H9 (cell line): ENCODE measurements around the gene SRP54. TPM values are rescaled to one million over a fixed set of nuclear protein-coding genes. Genes with fewer than 3 reads are reported as not detected.

Experiments used
- DNase-seq: peaks from one replicate; pipeline ENCODE4 v3.0.0-alpha.2; 2017
- H2AFZ ChIP-seq: one replicate; pipeline ENCODE4 v1.6.1; 2013; ENCODE audit warnings: mild to moderate bottlenecking, low read length, control low read depth, moderate library complexity
- H2AK5ac ChIP-seq: 2 replicates; pipeline ENCODE4 v1.6.1; 2013; ENCODE audit warnings: low read length, control low read depth, mixed read lengths; ENCODE audit not compliant: insufficient read length
- H2BK120ac ChIP-seq: one replicate; pipeline ENCODE4 v1.6.1; 2013; ENCODE audit warnings: low read depth, mild to moderate bottlenecking, low read length, control low read depth, inconsistent platforms; ENCODE audit not compliant: poor library complexity, severe bottlenecking
- H2BK12ac ChIP-seq: 2 replicates; pipeline ENCODE4 v1.6.1; 2013; ENCODE audit warnings: low read length, control low read depth, mixed read lengths, low read depth; ENCODE audit not compliant: insufficient read length
- H2BK15ac ChIP-seq: 2 replicates; pipeline ENCODE4 v1.6.1; 2013; ENCODE audit warnings: low read depth, low read length, control low read depth
- H2BK20ac ChIP-seq: one replicate; pipeline ENCODE4 v1.6.1; 2013; ENCODE audit warnings: low read depth, mild to moderate bottlenecking, low read length, control low read depth, inconsistent platforms; ENCODE audit not compliant: poor library complexity, severe bottlenecking
- H2BK5ac ChIP-seq: 2 replicates; pipeline ENCODE4 v1.6.1; 2013; ENCODE audit warnings: low read length, control low read depth, mixed read lengths; ENCODE audit not compliant: insufficient read length
- H3K14ac ChIP-seq: 2 replicates; pipeline ENCODE4 v1.6.1; 2013; ENCODE audit warnings: low read length, control low read depth; ENCODE audit not compliant: insufficient read depth
- H3K18ac ChIP-seq: 2 replicates; pipeline ENCODE4 v1.6.1; 2013; ENCODE audit warnings: low read depth, mild to moderate bottlenecking, mixed read lengths, low read length, control low read depth; ENCODE audit not compliant: insufficient read length
- H3K23ac ChIP-seq: 2 replicates; pipeline ENCODE4 v1.6.1; 2013; ENCODE audit warnings: low read length, control low read depth, mixed read lengths, low read depth; ENCODE audit not compliant: insufficient read length
- H3K23me2 ChIP-seq: 2 replicates; pipeline ENCODE4 v1.6.1; 2013; ENCODE audit warnings: low read depth, mild to moderate bottlenecking, mixed read lengths, low read length, control low read depth; ENCODE audit not compliant: insufficient read length, poor library complexity, severe bottlenecking
- H3K27ac ChIP-seq: 2 replicates; pipeline ENCODE4 v1.5.1; 2013; ENCODE audit warnings: low read length, control low read depth, mixed read lengths, low read depth; ENCODE audit not compliant: insufficient read length
- H3K27me3 ChIP-seq: 2 replicates; pipeline ENCODE4 v1.6.1; 2013; ENCODE audit warnings: low read length, control low read depth, inconsistent platforms; ENCODE audit not compliant: insufficient read depth
- H3K4ac ChIP-seq: 2 replicates; pipeline ENCODE4 v1.6.1; 2013; ENCODE audit warnings: low read depth, mild to moderate bottlenecking, control low read depth, inconsistent platforms, low read length, moderate library complexity
- H3K4me1 ChIP-seq: 2 replicates; pipeline ENCODE4 v1.6.1; 2013; ENCODE audit warnings: low read length, control low read depth, inconsistent platforms; ENCODE audit not compliant: insufficient read depth
- H3K4me2 ChIP-seq: 2 replicates; pipeline ENCODE4 v1.6.1; 2013; ENCODE audit warnings: low read length, control low read depth, mixed read lengths; ENCODE audit not compliant: insufficient read length, insufficient read depth
- H3K56ac ChIP-seq: 2 replicates; pipeline ENCODE4 v1.6.1; 2013; ENCODE audit warnings: low read depth, mild to moderate bottlenecking, mixed read lengths, low read length, control low read depth; ENCODE audit not compliant: insufficient read length
- H3K79me1 ChIP-seq: 2 replicates; pipeline ENCODE4 v1.6.1; 2013; ENCODE audit warnings: low read depth, mild to moderate bottlenecking, moderate library complexity, low read length, control low read depth, inconsistent platforms; ENCODE audit not compliant: insufficient read depth, poor library complexity, severe bottlenecking
- H3K79me2 ChIP-seq: 2 replicates; pipeline ENCODE4 v1.6.1; 2013; ENCODE audit warnings: low read length, control low read depth, inconsistent platforms; ENCODE audit not compliant: insufficient read depth
- H3K9ac ChIP-seq: 2 replicates; pipeline ENCODE4 v1.6.1; 2013; ENCODE audit warnings: low read length, control low read depth, mixed read lengths; ENCODE audit not compliant: insufficient read length; ENCODE audit errors: extremely low read depth
- H3K9me3 ChIP-seq: one replicate; pipeline ENCODE4 v1.6.1; 2013; ENCODE audit warnings: low read depth, low read length, inconsistent platforms; ENCODE audit not compliant: control insufficient read depth
- H3T11ph ChIP-seq: one replicate; pipeline ENCODE4 v1.6.1; 2013; ENCODE audit warnings: mild to moderate bottlenecking, low read length, control low read depth, inconsistent platforms
- H4K20me1 ChIP-seq: one replicate; pipeline ENCODE4 v1.6.1; 2013; ENCODE audit not compliant: control insufficient read depth, insufficient read length, insufficient read depth
- H4K5ac ChIP-seq: 2 replicates; pipeline ENCODE4 v1.6.1; 2013; ENCODE audit warnings: low read depth, mild to moderate bottlenecking, mixed read lengths, low read length, control low read depth; ENCODE audit not compliant: insufficient read length
- H4K8ac ChIP-seq: replicated peaks from 2 replicates; pipeline ENCODE4 v1.6.1; 2013; ENCODE audit warnings: low read length, control low read depth, mixed read lengths, low read depth; ENCODE audit not compliant: insufficient read length
- H4K91ac ChIP-seq: 2 replicates; pipeline ENCODE4 v1.6.1; 2013; ENCODE audit warnings: low read depth, mild to moderate bottlenecking, moderate library complexity, mixed read lengths, low read length, control low read depth; ENCODE audit not compliant: insufficient read length
- H3K27ac Mint-ChIP-seq, 3 experiments: 2 replicates in 2 of 3; 3 replicates in 1 of 3; pipeline ENCODE4 v1.8.0; 2020 to 2021; ENCODE audit warnings: mixed read lengths in 3 of 3, mild to moderate bottlenecking in 1 of 3, moderate library complexity in 1 of 3
- H3K27me3 Mint-ChIP-seq: 2 replicates; pipeline ENCODE4 v1.8.0; 2021; ENCODE audit warnings: low read depth, mild to moderate bottlenecking, moderate library complexity, mixed read lengths
- H3K36me3 Mint-ChIP-seq, 3 experiments: 2 replicates in 2 of 3; 3 replicates in 1 of 3; pipeline ENCODE4 v1.8.0; 2020 to 2021; ENCODE audit warnings: low read depth in 3 of 3, mixed read lengths in 3 of 3; ENCODE audit not compliant: insufficient read depth in 1 of 3
- H3K4me1 Mint-ChIP-seq, 2 experiments: 2 replicates each; pipeline ENCODE4 v1.8.0; 2020; ENCODE audit warnings: mixed read lengths in 2 of 2
- H3K4me3 Mint-ChIP-seq, 2 experiments: 2 replicates in 1 of 2; 3 replicates in 1 of 2; pipeline ENCODE4 v1.8.0; 2020 to 2021; ENCODE audit warnings: mild to moderate bottlenecking in 2 of 2, mixed read lengths in 2 of 2, moderate library complexity in 1 of 2
- H3K9me3 Mint-ChIP-seq, 2 experiments: 2 replicates in 1 of 2; 3 replicates in 1 of 2; pipeline ENCODE4 v1.8.0; 2020; ENCODE audit warnings: mild to moderate bottlenecking in 2 of 2, mixed read lengths in 2 of 2, moderate library complexity in 1 of 2
- WGBS: extraction: QIAGEN DNeasy Blood & Tissue Kit; methylation state at CpG from one replicate; pipeline ENCODE4 v1.1.7; 2013; ENCODE audit warnings: missing lambda C conversion rate, low lambda C conversion rate, mixed read lengths; ENCODE audit not compliant: insufficient read length; ENCODE audit errors: extremely low coverage; 5-methylcytosine and 5-hydroxymethylcytosine counted together
- total RNA-seq: library from RNA; stranded (reverse); gene quantifications from 2 replicates; pipeline ENCODE4 v1.2.1, GENCODE V29; 2021
- TF ChIP-seq, protein P1 (sequence below): fragments of 200-600 bp; sonication (generic); conservative IDR thresholded peaks from 3 replicates; pipeline ENCODE4 v1.8.0; 2021; ENCODE audit warnings: antibody characterized with exemption, mild to moderate bottlenecking

Gene SRP54
- total RNA-seq, 1 experiment from 2014 or later: 57.7 TPM

DNA sequence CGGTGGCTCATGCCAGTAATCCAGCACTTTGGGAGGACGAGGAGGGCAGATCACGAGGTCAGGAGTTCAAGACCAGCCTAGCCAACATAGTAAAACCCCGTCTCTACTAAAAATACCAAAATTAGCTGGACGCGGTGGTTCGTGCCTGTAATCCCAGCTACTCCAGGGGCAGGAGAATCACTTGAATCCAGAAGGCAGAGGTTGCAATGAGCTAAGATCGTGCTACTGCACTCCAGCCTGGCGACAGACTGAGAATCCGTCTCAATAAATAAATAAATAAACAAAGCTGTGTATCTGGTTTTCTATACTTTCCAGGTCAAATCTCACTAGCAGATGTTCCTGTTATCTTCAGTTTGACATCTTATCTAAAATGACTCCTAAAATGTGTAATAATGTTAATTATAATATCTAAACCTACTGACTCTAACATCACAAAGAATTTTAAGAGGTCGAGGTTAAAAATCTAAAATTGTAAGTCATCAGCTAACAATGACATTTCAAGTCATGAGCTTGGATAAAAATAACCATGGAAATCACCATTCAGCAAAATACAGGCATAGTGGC is 2.4 kb upstream of the SRP54 start:
- Mint-ChIP-seq H3K4me3 (no peak overlapping the region), H3K36me3 (peaks cover 0 to 2% (median 0%) of the 10 kb centered on the region in 3 experiments; a peak in 4 of 7 replicates), H3K27me3 (no peaks in the 10 kb centered on the region; the same call in 1 of the 2 replicates), H3K27ac (no peak overlapping the region), H3K4me1 (peaks cover 2 to 3% of the 10 kb centered on the region in 2 experiments), H3K9me3 (no peaks in the 10 kb centered on the region)
- Histone ChIP-seq H3K56ac (no peak overlapping the region), H4K5ac (no peak overlapping the region), H4K8ac (no peak overlapping the region), H3K9ac (no peak overlapping the region), H4K20me1 (no peaks in the 10 kb centered on the region), H3K9me3 (no peaks in the 10 kb centered on the region), H3K79me1 (peaks cover 3% of the 10 kb centered on the region), H3K23me2 (peaks cover 13% of the 10 kb centered on the region), H2AFZ (no peak overlapping the region), H4K91ac (no peak overlapping the region), H3K18ac (no peak overlapping the region), H2BK5ac (no peak overlapping the region), H3K23ac (no peak overlapping the region), H3K4me1 (no peaks in the 10 kb centered on the region), H3K4ac (no peak overlapping the region), H3K27me3 (no peaks in the 10 kb centered on the region), H2BK12ac (no peak overlapping the region), H3K27ac (no peak overlapping the region), H2BK120ac (no peak overlapping the region), H2BK20ac (no peak overlapping the region), H3K4me2 (peak overlapping the region; percentile 82), H2BK15ac (no peak overlapping the region), H3K79me2 (peaks cover 6% of the 10 kb centered on the region; the same call in 1 of the 2 replicates), H3T11ph (no peak overlapping the region), H3K14ac (no peak overlapping the region), H2AK5ac (no peak overlapping the region)
- TF ChIP-seq, protein P1, sequence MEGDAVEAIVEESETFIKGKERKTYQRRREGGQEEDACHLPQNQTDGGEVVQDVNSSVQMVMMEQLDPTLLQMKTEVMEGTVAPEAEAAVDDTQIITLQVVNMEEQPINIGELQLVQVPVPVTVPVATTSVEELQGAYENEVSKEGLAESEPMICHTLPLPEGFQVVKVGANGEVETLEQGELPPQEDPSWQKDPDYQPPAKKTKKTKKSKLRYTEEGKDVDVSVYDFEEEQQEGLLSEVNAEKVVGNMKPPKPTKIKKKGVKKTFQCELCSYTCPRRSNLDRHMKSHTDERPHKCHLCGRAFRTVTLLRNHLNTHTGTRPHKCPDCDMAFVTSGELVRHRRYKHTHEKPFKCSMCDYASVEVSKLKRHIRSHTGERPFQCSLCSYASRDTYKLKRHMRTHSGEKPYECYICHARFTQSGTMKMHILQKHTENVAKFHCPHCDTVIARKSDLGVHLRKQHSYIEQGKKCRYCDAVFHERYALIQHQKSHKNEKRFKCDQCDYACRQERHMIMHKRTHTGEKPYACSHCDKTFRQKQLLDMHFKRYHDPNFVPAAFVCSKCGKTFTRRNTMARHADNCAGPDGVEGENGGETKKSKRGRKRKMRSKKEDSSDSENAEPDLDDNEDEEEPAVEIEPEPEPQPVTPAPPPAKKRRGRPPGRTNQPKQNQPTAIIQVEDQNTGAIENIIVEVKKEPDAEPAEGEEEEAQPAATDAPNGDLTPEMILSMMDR: no peak
- WGBS: no CpG with 5 or more reads among the region's 11 CpGs
- no peak for DNase-seq
